Sigmoid colon (tissue), 4 donors: ENCODE measurements around the gene CNGB1.

Source experiments
- CTCF ChIP-seq, 4 experiments: fragments of 450-650 bp in 3 of 4; fragments of 200-600 bp in 1 of 4; IDR thresholded peaks; one replicate each; pipeline ENCODE4 v1.5.1; 2016 to 2019; ENCODE audit warnings: antibody characterized with exemption in 4 of 4, mild to moderate bottlenecking in 3 of 4, moderate library complexity in 2 of 4
- EP300 ChIP-seq, 4 donors: sonication (generic); formaldehyde crosslinking; IDR thresholded peaks; one replicate each; pipeline ENCODE4 v1.6.1; 2017; ENCODE audit warnings: antibody characterized with exemption in 4 of 4
- POLR2A ChIP-seq, 2 donors: fragments of 450-650 bp; IDR thresholded peaks; one replicate each; pipeline ENCODE4 v1.6.1; 2016; ENCODE audit warnings: antibody characterized with exemption in 2 of 2, mild to moderate bottlenecking in 2 of 2, moderate library complexity in 2 of 2
- POLR2AphosphoS5 ChIP-seq, 4 donors: sonication (generic); formaldehyde crosslinking; IDR thresholded peaks; one replicate each; pipeline ENCODE4 v1.6.1; 2017; ENCODE audit warnings: antibody characterized with exemption in 4 of 4

DNA sequence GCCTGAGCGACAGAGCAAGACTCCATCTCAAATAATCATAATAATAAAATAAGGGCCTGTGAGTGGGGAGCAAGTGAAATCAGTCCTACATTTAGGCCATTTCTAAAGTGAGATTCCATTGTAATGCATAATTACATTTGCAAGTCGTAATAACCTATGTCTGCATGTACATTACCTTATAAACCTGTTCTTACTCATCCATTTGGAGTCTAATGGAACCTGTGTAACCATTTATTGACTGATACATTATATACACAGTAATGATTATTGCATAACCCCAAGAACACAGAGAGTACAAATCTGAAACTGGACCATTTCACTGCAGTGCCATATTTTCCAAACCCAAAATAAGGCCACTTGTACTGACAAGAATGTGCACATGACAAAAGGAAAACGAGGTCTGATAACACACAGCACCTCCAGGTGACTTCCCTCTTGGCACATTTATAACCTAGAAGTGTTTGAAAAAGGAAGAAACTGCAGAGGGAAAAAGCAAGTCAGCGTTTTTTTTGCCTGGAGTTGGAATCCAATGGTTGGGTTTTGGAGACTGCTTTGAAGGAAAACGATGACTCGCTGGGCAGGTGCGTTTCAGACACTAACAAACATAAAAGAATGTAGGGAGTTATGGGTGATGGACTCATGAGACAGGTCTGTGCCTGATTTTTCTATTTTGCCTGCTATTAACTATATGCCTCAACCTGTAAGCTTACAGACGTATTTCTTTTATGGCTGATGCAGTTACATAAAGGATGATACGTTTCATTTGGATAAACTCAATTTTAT is 105.0 kb downstream of the CNGB1 start:
- no peak for TF ChIP-seq CTCF (IDR thresholded peaks at IDR 0.05)
- TF ChIP-seq POLR2A (IDR thresholded peaks at IDR 0.05): no peak
- TF ChIP-seq POLR2AphosphoS5 (IDR thresholded peaks at IDR 0.05): no peak
- TF ChIP-seq EP300 (IDR thresholded peaks at IDR 0.05): no peak
